HG02973 (cell line): ENCODE data around the gene CD72.
A peak's percentile ranks its signal among the peaks of the same experiment; 100 is the strongest.
"Not testable (repeated sequence)": the region's sequence is repeated elsewhere in the genome, so short reads cannot be mapped to it uniquely, and the experiment has no call there.

Experiments used
- ATAC-seq: cut with Tn5 transposase; IDR thresholded peaks from one replicate; pipeline ENCODE4 v1.9.1; 2021; ENCODE audit warnings: moderate library complexity; ENCODE audit not compliant: unreplicated experiment

The CD72 gene

GRCh38 chr9:35650341-35651158, 32.3 kb upstream of the CD72 start, which contains the start of gene SIT1:
TSS of gene SIT1 (minus strand) at chr9:35650931. CDS start at chr9:35650853, 78 bp downstream.
- no peak for ATAC-seq

- no peak for ATAC-seq
Observed at GRCh38 chr9:35649431-35650340, 31.5 kb upstream of the CD72 start.

GRCh38 chr9:35646533-35647265, 28.5 kb upstream of the CD72 start:
- ATAC-seq, result peak; percentile 87

- no peak for ATAC-seq
Observed at GRCh38 chr9:35646153-35646532, 27.9 kb upstream of the CD72 start.

- ATAC-seq, result not testable (repeated sequence)
Observed at GRCh38 chr9:35645736-35646135, 27.5 kb upstream of the CD72 start.

GRCh38 chr9:35643046-35643445, 24.8 kb upstream of the CD72 start:
- ATAC-seq, result no peak

GRCh38 chr9:35641478-35641877, 23.3 kb upstream of the CD72 start:
- not testable (repeated sequence) for ATAC-seq

GRCh38 chr9:35640431-35640830, 22.2 kb upstream of the CD72 start:
- not testable (repeated sequence) for ATAC-seq

- no peak for ATAC-seq
Observed at GRCh38 chr9:35639631-35640030, 21.4 kb upstream of the CD72 start.

- not testable (repeated sequence) for ATAC-seq
Observed at GRCh38 chr9:35639225-35639624, 21.0 kb upstream of the CD72 start.

- not testable (repeated sequence) for ATAC-seq
Observed at GRCh38 chr9:35638751-35639150, 20.5 kb upstream of the CD72 start.

- not testable (repeated sequence) for ATAC-seq
Observed at GRCh38 chr9:35637427-35637955, 19.3 kb upstream of the CD72 start.

- not testable (repeated sequence) for ATAC-seq
Observed at GRCh38 chr9:35636877-35637246, 18.6 kb upstream of the CD72 start.

GRCh38 chr9:35636135-35636876, 18.1 kb upstream of the CD72 start:
- ATAC-seq, result no peak

- ATAC-seq, result no peak
Observed at GRCh38 chr9:35635730-35636129, 17.5 kb upstream of the CD72 start.

- ATAC-seq, result no peak
Observed at GRCh38 chr9:35629597-35629996, 11.4 kb upstream of the CD72 start.

GRCh38 chr9:35628389-35628991, 10.3 kb upstream of the CD72 start:
- ATAC-seq, result no peak

- ATAC-seq, result no peak
Observed at GRCh38 chr9:35627575-35627974, 9.4 kb upstream of the CD72 start.

- peak; percentile 49 for ATAC-seq
Observed at GRCh38 chr9:35619800-35620158, 1.6 kb upstream of the CD72 start.
